Right cardiac atrium (tissue), 5 donors: ENCODE data around the gene NELFCD. TPM values are rescaled to one million over a fixed set of nuclear protein-coding genes. Genes with fewer than 3 reads are reported as not detected.
"Not testable (repeated sequence)": the region's sequence is repeated elsewhere in the genome, so short reads cannot be mapped to it uniquely, and the experiment has no call there.

Experiments
- ATAC-seq, 2 donors: fragments of 200-7000 bp; cut with Tn5 transposase; one replicate each; pipeline versions ENCODE4 v1.8.0 to v1.9.1; 2020; ENCODE audit warnings: moderate library complexity in 2 of 2, mild to moderate bottlenecking in 1 of 2
- DNase-seq, 3 donors: peaks; one replicate each; pipeline ENCODE4 v3.0.0-alpha.2; 2020
- H3K27ac ChIP-seq: one replicate; pipeline ENCODE4 v1.5.1; 2013; ENCODE audit warnings: mild to moderate bottlenecking, low read length, control low read depth, moderate library complexity
- H3K27me3 ChIP-seq: one replicate; pipeline ENCODE4 v1.6.1; 2013; ENCODE audit not compliant: control insufficient read depth, insufficient read depth
- H3K4me1 ChIP-seq: one replicate; pipeline ENCODE4 v1.6.1; 2013; ENCODE audit warnings: low read length; ENCODE audit not compliant: control insufficient read depth, insufficient read depth
- H3K4me3 ChIP-seq: one replicate; pipeline ENCODE4 v1.5.1; 2013; ENCODE audit warnings: low read length, control low read depth
- H3K9me3 ChIP-seq: one replicate; pipeline ENCODE4 v1.6.1; 2013; ENCODE audit warnings: low read length; ENCODE audit not compliant: control insufficient read depth
- WGBS: extraction: QIAGEN DNeasy Blood & Tissue Kit; methylation state at CpG from one replicate; pipeline ENCODE4 v1.1.7; 2013; 5-methylcytosine and 5-hydroxymethylcytosine counted together
- intact Hi-C, 4 donors: fragments of 100-400 bp; cut with DNase I; formaldehyde crosslinking; loops; one replicate each; pipeline versions ENCODE4 v1.11.0 to v1.14.0; 2022 to 2023
- polyA plus RNA-seq: library from polyadenylated mRNA; stranded (reverse); fragments of 200-250 nt; gene quantifications from one replicate; pipeline ENCODE4 v1.2.3, GENCODE V29; 2013
- total RNA-seq, 4 donors: library from RNA; stranded (reverse); fragmentation: NEBNext Ultra II Directional; extraction: Animal tissue kit (Norgen Biotek cat#: 25700); gene quantifications; one replicate each; pipeline ENCODE4 v1.2.1, GENCODE V29; 2021
- donor health status: healthy with polysubstance abuse.
- donor health status: DM: no; HTN: yes; CAD: no.
- donor health status: DM: no; HTN: no; CAD: no.
- donor health status: DM: no; HTN: yes; CAD: no; lungs with severe emphysema.
- donor health status: DM: yes; HTN: yes; CAD: no.

Gene NELFCD
- total and polyA plus RNA-seq, 5 donors = 19.2 to 33.0 (median 26.7) TPM

GRCh38 chr20:58973866-58974265 is 7.2 kb upstream of the NELFCD start:
- DNase-seq (no peak), ATAC-seq (no peak)
- no peaks in the 10 kb centered on the region for H3K9me3 ChIP-seq
- H3K4me1 ChIP-seq = no peaks in the 10 kb centered on the region
- intact Hi-C loops = no loop called here
- H3K4me3 ChIP-seq = no peak overlapping the region
- WGBS = 82% methylated on average over 3 of the region's 3 CpGs
- H3K27me3 ChIP-seq = no peaks in the 10 kb centered on the region
- H3K27ac ChIP-seq = no peak overlapping the region

- DNase-seq (no peak), ATAC-seq (no peak)
- no peak overlapping the region for H3K4me3 ChIP-seq
- intact Hi-C loops = no loop called here
- 94% methylated on average over 1 of the region's 1 CpG for WGBS
- H3K27ac ChIP-seq = no peak overlapping the region
- H3K4me1 ChIP-seq = no peaks in the 10 kb centered on the region
- no peaks in the 10 kb centered on the region for H3K27me3 ChIP-seq
- H3K9me3 ChIP-seq = no peaks in the 10 kb centered on the region
These were observed 5.7 kb upstream of the NELFCD start for GRCh38 chr20:58975353-58975752.

GRCh38 chr20:58976061-58976730 is 4.9 kb upstream of the NELFCD start:
- H3K27me3 ChIP-seq = no peaks in the 10 kb centered on the region
- 91% methylated on average over 3 of the region's 3 CpGs for WGBS
- H3K9me3 ChIP-seq = no peaks in the 10 kb centered on the region
- H3K4me1 ChIP-seq = no peaks in the 10 kb centered on the region
- no peak overlapping the region for H3K4me3 ChIP-seq
- H3K27ac ChIP-seq = no peak overlapping the region
- ATAC-seq = no peak
- DNase-seq = no peak
- intact Hi-C loops = no loop called here

GRCh38 chr20:58978351-58979190 is 2.5 kb upstream of the NELFCD start:
- no peaks in the 10 kb centered on the region for H3K27me3 ChIP-seq
- DNase-seq (no peak), ATAC-seq (no peak)
- 70% methylated on average over 6 of the region's 6 CpGs for WGBS
- peaks cover 3% of the 10 kb centered on the region for H3K4me1 ChIP-seq
- intact Hi-C loops = no loop called here
- H3K27ac ChIP-seq = no peak overlapping the region
- H3K4me3 ChIP-seq = no peak overlapping the region
- H3K9me3 ChIP-seq = no peaks in the 10 kb centered on the region

GRCh38 chr20:58981628-58982364 is 740 bp downstream of the NELFCD start:
- Histone ChIP-seq H3K9me3 (no peaks in the 10 kb centered on the region), H3K4me1 (peaks cover 11% of the 10 kb centered on the region), H3K27me3 (no peaks in the 10 kb centered on the region), H3K4me3 (peak overlapping the region; percentile 99), H3K27ac (peak overlapping the region; percentile 23)
- DNase-seq = peak in 1 of 3 donors; percentile 58
- intact Hi-C loops = loop anchor here in 3 of 4 donors (2.0 to 10.0 kb wide), 3 partner anchors 74 to 89 kb away; no protein-coding TSS in a partner anchor
- ATAC-seq = peak in 1 of 2 donors; percentile 5
- 19% methylated on average over 29 of the region's 29 CpGs for WGBS

- H3K9me3 ChIP-seq = no peaks in the 10 kb centered on the region
- H3K4me1 ChIP-seq = peaks cover 11% of the 10 kb centered on the region
- DNase-seq = no peak
- no peak for ATAC-seq
- WGBS = 87% methylated on average over 12 of the region's 12 CpGs
- no peaks in the 10 kb centered on the region for H3K27me3 ChIP-seq
- H3K27ac ChIP-seq = no peak overlapping the region
- intact Hi-C loops = loop anchor here in 3 of 4 donors (5.0 to 10.0 kb wide), 2 partner anchors 75 to 88 kb away; no protein-coding TSS in a partner anchor
- H3K4me3 ChIP-seq = no peak overlapping the region
These were observed 1.5 kb downstream of the NELFCD start for GRCh38 chr20:58982406-58983114.

- WGBS = 96% methylated on average over 12 of the region's 12 CpGs
- H3K4me3 ChIP-seq, ATAC-seq, H3K9me3 ChIP-seq, H3K27me3 ChIP-seq, DNase-seq, H3K27ac ChIP-seq: not testable (repeated sequence)
- peaks cover 11% of the 10 kb centered on the region for H3K4me1 ChIP-seq
- intact Hi-C loops = loop anchor here in 3 of 4 donors (5.0 to 10.0 kb wide), 2 partner anchors 76 to 88 kb away; no protein-coding TSS in a partner anchor
These were observed 2.0 kb downstream of the NELFCD start for GRCh38 chr20:58983115-58983468.

GRCh38 chr20:58984691-58985090 is 3.6 kb downstream of the NELFCD start:
- 83% methylated on average over 6 of the region's 6 CpGs for WGBS
- ATAC-seq = no peak
- H3K27ac ChIP-seq = no peak overlapping the region

GRCh38 chr20:58985656-58986055 is 4.6 kb downstream of the NELFCD start:
- ATAC-seq (no peak), DNase-seq (no peak)
- H3K27me3 ChIP-seq = no peaks in the 10 kb centered on the region
- peaks cover 11% of the 10 kb centered on the region for H3K4me1 ChIP-seq
- 58% methylated on average over 5 of the region's 5 CpGs for WGBS
- no peak overlapping the region for H3K4me3 ChIP-seq
- no peak overlapping the region for H3K27ac ChIP-seq
- intact Hi-C loops = loop anchor here in 2 of 4 donors (10.0 kb wide), 1 partner anchor 91 kb away; no protein-coding TSS in a partner anchor
- H3K9me3 ChIP-seq = no peaks in the 10 kb centered on the region

More at GRCh38 chr20:58984691-58985090, 3.6 kb downstream of the NELFCD start:
- no peaks in the 10 kb centered on the region for H3K27me3 ChIP-seq
- H3K9me3 ChIP-seq = no peaks in the 10 kb centered on the region
- no peak for DNase-seq
- intact Hi-C loops = loop anchor here in 3 of 4 donors (5.0 to 10.0 kb wide), 2 partner anchors 77 to 90 kb away; no protein-coding TSS in a partner anchor
- H3K4me3 ChIP-seq = no peak overlapping the region
- H3K4me1 ChIP-seq = peaks cover 11% of the 10 kb centered on the region

- Histone ChIP-seq H3K4me3 (no peak overlapping the region), H3K27me3 (no peaks in the 10 kb centered on the region), H3K27ac (no peak overlapping the region), H3K9me3 (no peaks in the 10 kb centered on the region), H3K4me1 (peaks cover 11% of the 10 kb centered on the region)
- 73% methylated on average over 9 of the region's 9 CpGs for WGBS
- intact Hi-C loops = loop anchor here in 2 of 4 donors (10.0 kb wide), 1 partner anchor 92 kb away; no protein-coding TSS in a partner anchor
- DNase-seq = no peak
- no peak for ATAC-seq
These were observed 5.4 kb downstream of the NELFCD start for GRCh38 chr20:58986286-58986967.
